GM06990 (cell line): ENCODE data around the gene TNS3.

Source experiments
- DNase-seq: peaks from one replicate; pipeline ENCODE4 v3.0.0-alpha.2; 2011; ENCODE audit not compliant: insufficient read length; ENCODE audit errors: extremely low read depth
- H3K27me3 ChIP-seq: replicated peaks from 2 replicates; pipeline ENCODE4 v1.6.0; 2011; ENCODE audit warnings: low read length; ENCODE audit not compliant: control insufficient read depth, insufficient read depth
- H3K36me3 ChIP-seq: 2 replicates; pipeline ENCODE4 v1.5.1; 2011; ENCODE audit warnings: low read length; ENCODE audit not compliant: control insufficient read depth, insufficient read depth
- H3K4me3 ChIP-seq: replicated peaks from 2 replicates; pipeline ENCODE4 v1.5.1; 2011; ENCODE audit warnings: low read depth, mild to moderate bottlenecking, control low read depth, low read length
- TF ChIP-seq, protein P1 (sequence below): IDR thresholded peaks from 2 replicates; pipeline ENCODE4 v1.5.1; 2011; ENCODE audit warnings: low read length, control low read depth, mild to moderate bottlenecking, inconsistent platforms; ENCODE audit not compliant: insufficient read depth, poor library complexity, severe bottlenecking

Gene TNS3

GRCh38 chr7:47233996-47234395 lies 347.9 kb downstream of the TNS3 start:
- Histone ChIP-seq H3K36me3 (no peaks in the 10 kb centered on the region), H3K27me3 (no peaks in the 10 kb centered on the region; the same call in none of the 2 replicates), H3K4me3 (no peak overlapping the region)
- TF ChIP-seq, protein P1, sequence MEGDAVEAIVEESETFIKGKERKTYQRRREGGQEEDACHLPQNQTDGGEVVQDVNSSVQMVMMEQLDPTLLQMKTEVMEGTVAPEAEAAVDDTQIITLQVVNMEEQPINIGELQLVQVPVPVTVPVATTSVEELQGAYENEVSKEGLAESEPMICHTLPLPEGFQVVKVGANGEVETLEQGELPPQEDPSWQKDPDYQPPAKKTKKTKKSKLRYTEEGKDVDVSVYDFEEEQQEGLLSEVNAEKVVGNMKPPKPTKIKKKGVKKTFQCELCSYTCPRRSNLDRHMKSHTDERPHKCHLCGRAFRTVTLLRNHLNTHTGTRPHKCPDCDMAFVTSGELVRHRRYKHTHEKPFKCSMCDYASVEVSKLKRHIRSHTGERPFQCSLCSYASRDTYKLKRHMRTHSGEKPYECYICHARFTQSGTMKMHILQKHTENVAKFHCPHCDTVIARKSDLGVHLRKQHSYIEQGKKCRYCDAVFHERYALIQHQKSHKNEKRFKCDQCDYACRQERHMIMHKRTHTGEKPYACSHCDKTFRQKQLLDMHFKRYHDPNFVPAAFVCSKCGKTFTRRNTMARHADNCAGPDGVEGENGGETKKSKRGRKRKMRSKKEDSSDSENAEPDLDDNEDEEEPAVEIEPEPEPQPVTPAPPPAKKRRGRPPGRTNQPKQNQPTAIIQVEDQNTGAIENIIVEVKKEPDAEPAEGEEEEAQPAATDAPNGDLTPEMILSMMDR, result no peak
- DNase-seq, result no peak

DNA sequence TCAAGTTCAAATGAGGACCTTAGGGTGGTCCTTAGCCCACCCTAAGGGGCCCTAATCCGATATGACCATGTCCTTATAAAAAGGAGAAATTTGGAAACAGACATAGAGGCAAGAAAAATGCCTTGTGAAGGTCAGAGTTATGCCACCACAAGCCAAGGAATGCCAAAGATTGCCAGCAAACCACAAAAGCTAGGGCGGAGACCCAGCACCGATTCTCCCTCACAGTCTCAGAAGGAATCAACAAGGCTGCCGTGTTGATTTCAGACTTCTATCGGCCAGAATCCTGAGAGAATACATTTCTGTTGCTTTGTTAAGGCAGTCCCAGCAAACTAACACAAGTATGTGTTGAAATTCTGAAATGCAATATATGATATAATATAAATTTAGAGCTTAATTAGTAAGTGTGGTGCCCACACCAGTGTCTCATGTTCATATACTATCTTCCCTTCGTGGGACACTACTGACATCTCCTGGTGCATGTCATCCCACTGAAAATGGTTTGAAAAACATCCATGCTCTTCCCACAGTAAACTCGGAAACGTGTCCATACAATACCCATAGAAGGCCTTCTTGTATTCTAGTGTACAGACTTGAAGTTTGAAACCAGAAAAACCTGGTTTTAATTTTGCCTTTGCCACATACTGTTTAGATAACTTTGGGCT lies 349.0 kb downstream of the TNS3 start:
- H3K27me3 ChIP-seq, result no peaks in the 10 kb centered on the region; the same call in none of the 2 replicates
- TF ChIP-seq, protein P1, result no peak

GRCh38 chr7:47231627-47232026 lies 350.3 kb downstream of the TNS3 start:
- Histone ChIP-seq H3K36me3 (no peaks in the 10 kb centered on the region), H3K27me3 (no peaks in the 10 kb centered on the region; the same call in none of the 2 replicates), H3K4me3 (no peak overlapping the region)
- TF ChIP-seq, protein P1, result no peak
- no peak for DNase-seq

More for the DNA sequence above, 349.0 kb downstream of the TNS3 start:
- no peak for DNase-seq
- Histone ChIP-seq H3K4me3 (no peak overlapping the region), H3K36me3 (no peaks in the 10 kb centered on the region)

GRCh38 chr7:47231032-47231431 lies 350.9 kb downstream of the TNS3 start:
- Histone ChIP-seq H3K36me3 (no peaks in the 10 kb centered on the region), H3K27me3 (no peaks in the 10 kb centered on the region; the same call in none of the 2 replicates), H3K4me3 (no peak overlapping the region)
- DNase-seq, result no peak
- TF ChIP-seq, protein P1, result no peak

GRCh38 chr7:47228386-47229014 lies 353.4 kb downstream of the TNS3 start:
- DNase-seq, result peak; percentile 27
- H3K4me3 ChIP-seq, result no peak overlapping the region
- H3K36me3 ChIP-seq, result no peaks in the 10 kb centered on the region
- no peaks in the 10 kb centered on the region; the same call in 1 of the 2 replicates for H3K27me3 ChIP-seq
- TF ChIP-seq, protein P1, result no peak
